ENCODE data around the gene CXCL11. TPM values are rescaled to one million over a fixed set of nuclear protein-coding genes. Genes with fewer than 3 reads are reported as not detected.

The CXCL11 gene
- total RNA-seq (ENCODE audit: unreplicated experiment), result not detected
- long read RNA-seq, result 0 reads

DNA sequence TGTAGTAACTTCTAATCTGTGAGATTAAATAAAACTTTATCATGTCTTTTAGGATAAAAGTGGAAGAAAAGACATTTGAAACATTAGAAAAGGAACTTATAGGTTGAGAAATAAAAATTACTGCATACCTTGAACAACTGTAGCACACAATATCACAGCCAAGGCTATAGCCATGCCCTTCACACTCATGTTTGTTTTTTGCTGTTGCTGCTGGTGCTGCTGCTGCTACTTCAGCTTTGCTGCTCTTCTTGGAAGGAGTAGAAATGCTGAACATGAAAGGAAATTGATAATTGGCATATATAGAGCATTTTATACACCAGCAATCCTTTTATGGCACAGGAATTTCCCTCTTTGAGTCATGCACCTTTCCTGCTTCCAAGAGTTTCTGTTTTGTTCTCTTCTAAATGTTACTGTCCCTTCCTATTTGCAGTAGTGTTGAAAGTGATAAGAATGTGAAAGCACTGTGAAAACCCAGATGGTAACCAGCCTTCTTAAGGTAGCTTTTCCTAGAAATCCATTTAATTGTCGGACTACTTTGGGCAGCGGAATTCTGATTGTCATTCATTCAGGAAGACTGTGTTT, at the start of gene CXCL11:
Gene CXCL11 (minus strand): TSS at position 272 of the 582 bp plus-strand sequence. CDS start 83 bp downstream, at position 189.
- H3K4me1 Mint-ChIP-seq (ENCODE audit: low read depth, unreplicated experiment), result peaks cover 12% of the 10 kb centered on the region
- peaks cover 1% of the 10 kb centered on the region for H3K27me3 Mint-ChIP-seq (ENCODE audit: unreplicated experiment)
- H3K27ac Mint-ChIP-seq (ENCODE audit: unreplicated experiment), result no peak within 1 kb of the TSS
- no peak for DNase-seq
- no peaks in the 10 kb centered on the region for H3K36me3 Mint-ChIP-seq (ENCODE audit: unreplicated experiment)
- TF ChIP-seq CTCF (IDR thresholded peaks at IDR 0.05; ENCODE audit: partially characterized antibody, unreplicated experiment), result no peak
- H3K9me3 Mint-ChIP-seq (ENCODE audit: unreplicated experiment), result no peaks in the 10 kb centered on the region
- no peak within 1 kb of the TSS for H3K4me3 Mint-ChIP-seq (ENCODE audit: unreplicated experiment)

DNA sequence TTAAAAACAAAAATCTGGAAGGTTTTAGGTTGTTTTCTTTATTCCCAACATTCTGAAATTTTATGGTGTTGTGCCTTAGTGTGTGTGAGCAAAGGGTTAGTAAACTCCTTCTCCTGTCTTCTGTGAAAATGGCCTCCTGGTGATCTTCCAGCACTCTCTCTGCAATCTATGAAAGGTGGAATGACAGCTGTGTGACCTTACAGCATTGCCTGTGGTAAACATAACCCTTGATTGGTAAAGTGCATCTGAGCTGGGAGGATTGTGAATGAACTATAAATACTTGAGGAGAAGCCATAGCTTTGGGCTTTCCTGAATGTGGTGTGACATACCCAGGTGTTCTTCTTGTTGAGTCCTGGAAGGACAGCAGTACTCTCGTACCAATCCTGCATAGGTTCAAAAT, 48.7 kb upstream of the CXCL11 start:
- Mint-ChIP-seq H3K4me1 (ENCODE audit: low read depth, unreplicated experiment) (no peaks in the 10 kb centered on the region), H3K27ac (ENCODE audit: unreplicated experiment) (no peak overlapping the region), H3K27me3 (ENCODE audit: unreplicated experiment) (no peaks in the 10 kb centered on the region), H3K36me3 (ENCODE audit: unreplicated experiment) (no peaks in the 10 kb centered on the region), H3K9me3 (ENCODE audit: unreplicated experiment) (no peaks in the 10 kb centered on the region), H3K4me3 (ENCODE audit: unreplicated experiment) (no peak overlapping the region)
- DNase-seq, result no peak
- no peak for TF ChIP-seq CTCF (IDR thresholded peaks at IDR 0.05; ENCODE audit: partially characterized antibody, unreplicated experiment)

DNA sequence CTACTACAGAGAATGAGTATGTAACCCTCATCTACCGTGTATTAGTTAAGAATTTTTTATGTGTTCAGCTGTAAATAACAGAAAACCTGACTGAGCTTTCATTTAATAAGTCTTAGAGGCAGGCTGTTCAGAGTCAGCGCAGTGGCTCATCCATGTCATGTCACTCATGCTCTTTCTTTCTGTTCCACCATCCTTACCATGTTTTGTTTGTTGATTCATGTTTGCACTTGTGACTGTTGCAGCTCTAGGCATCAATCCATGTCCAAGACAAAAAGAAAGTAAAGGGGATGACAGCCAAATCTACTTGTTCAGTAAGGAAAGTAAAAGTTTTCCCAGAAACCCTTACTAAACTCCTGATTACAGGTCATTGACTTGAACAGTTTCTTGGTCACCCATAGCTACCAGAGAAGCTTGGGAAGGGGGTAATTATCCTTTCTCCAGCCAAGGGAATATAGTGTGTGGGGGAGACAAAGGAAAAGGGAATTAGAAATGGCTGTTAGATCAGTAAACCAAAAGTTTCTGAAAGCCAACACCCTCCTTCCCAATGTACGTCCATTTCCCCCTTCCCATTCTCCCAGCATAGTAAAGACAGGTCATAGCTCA, 47.6 kb upstream of the CXCL11 start:
- Mint-ChIP-seq H3K36me3 (ENCODE audit: unreplicated experiment) (no peaks in the 10 kb centered on the region), H3K27me3 (ENCODE audit: unreplicated experiment) (no peaks in the 10 kb centered on the region), H3K4me1 (ENCODE audit: low read depth, unreplicated experiment) (no peaks in the 10 kb centered on the region), H3K27ac (ENCODE audit: unreplicated experiment) (no peak overlapping the region), H3K9me3 (ENCODE audit: unreplicated experiment) (no peaks in the 10 kb centered on the region), H3K4me3 (ENCODE audit: unreplicated experiment) (no peak overlapping the region)
- no peak for DNase-seq
- no peak for TF ChIP-seq CTCF (IDR thresholded peaks at IDR 0.05; ENCODE audit: partially characterized antibody, unreplicated experiment)

- no peak overlapping the region for H3K27ac Mint-ChIP-seq (ENCODE audit: unreplicated experiment)
- H3K4me1 Mint-ChIP-seq (ENCODE audit: low read depth, unreplicated experiment), result no peaks in the 10 kb centered on the region
- no peak for TF ChIP-seq CTCF (IDR thresholded peaks at IDR 0.05; ENCODE audit: partially characterized antibody, unreplicated experiment)
- H3K4me3 Mint-ChIP-seq (ENCODE audit: unreplicated experiment), result no peak overlapping the region
- H3K9me3 Mint-ChIP-seq (ENCODE audit: unreplicated experiment), result no peaks in the 10 kb centered on the region
- no peaks in the 10 kb centered on the region for H3K27me3 Mint-ChIP-seq (ENCODE audit: unreplicated experiment)
- no peaks in the 10 kb centered on the region for H3K36me3 Mint-ChIP-seq (ENCODE audit: unreplicated experiment)
- no peak for DNase-seq
Observed at GRCh38 chr4:76078033-76078613, 42.3 kb upstream of the CXCL11 start.

DNA sequence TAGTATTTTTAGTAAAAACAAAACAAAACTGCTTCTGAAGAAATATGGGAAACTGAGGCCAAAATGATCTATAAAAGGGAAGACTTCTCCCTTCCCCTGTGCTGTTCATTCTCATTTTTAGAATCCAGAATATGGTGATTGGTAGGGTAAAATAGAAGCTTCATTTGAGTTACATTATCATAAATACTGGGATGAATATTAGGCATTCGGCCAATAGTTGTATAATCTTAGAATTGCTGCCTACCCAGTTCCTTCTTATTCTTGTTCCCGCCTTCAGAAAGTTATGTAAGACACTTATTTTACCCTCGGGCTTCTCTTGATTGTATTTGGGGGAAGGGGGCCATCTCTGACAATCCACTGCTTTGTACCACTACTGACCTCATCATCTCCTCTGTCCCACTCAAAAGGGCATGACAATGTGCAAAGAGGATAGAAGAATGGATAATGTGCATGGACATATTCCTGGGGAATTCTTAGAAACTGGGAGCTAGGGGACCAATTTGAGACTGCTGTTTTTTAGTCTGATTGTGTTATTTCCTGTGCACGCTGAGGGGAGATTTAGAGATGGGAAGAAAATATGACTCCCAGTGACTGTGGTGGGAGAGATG, 39.2 kb upstream of the CXCL11 start:
- no peaks in the 10 kb centered on the region for H3K27me3 Mint-ChIP-seq (ENCODE audit: unreplicated experiment)
- DNase-seq, result no peak
- H3K4me1 Mint-ChIP-seq (ENCODE audit: low read depth, unreplicated experiment), result no peaks in the 10 kb centered on the region
- H3K27ac Mint-ChIP-seq (ENCODE audit: unreplicated experiment), result no peak overlapping the region
- no peak for TF ChIP-seq CTCF (IDR thresholded peaks at IDR 0.05; ENCODE audit: partially characterized antibody, unreplicated experiment)
- no peaks in the 10 kb centered on the region for H3K36me3 Mint-ChIP-seq (ENCODE audit: unreplicated experiment)
- H3K4me3 Mint-ChIP-seq (ENCODE audit: unreplicated experiment), result no peak overlapping the region
- H3K9me3 Mint-ChIP-seq (ENCODE audit: unreplicated experiment), result no peaks in the 10 kb centered on the region

Data from glutamatergic neuron (in vitro differentiated cells).